ENCODE data around the gene IL1RN.

Gene IL1RN

DNA sequence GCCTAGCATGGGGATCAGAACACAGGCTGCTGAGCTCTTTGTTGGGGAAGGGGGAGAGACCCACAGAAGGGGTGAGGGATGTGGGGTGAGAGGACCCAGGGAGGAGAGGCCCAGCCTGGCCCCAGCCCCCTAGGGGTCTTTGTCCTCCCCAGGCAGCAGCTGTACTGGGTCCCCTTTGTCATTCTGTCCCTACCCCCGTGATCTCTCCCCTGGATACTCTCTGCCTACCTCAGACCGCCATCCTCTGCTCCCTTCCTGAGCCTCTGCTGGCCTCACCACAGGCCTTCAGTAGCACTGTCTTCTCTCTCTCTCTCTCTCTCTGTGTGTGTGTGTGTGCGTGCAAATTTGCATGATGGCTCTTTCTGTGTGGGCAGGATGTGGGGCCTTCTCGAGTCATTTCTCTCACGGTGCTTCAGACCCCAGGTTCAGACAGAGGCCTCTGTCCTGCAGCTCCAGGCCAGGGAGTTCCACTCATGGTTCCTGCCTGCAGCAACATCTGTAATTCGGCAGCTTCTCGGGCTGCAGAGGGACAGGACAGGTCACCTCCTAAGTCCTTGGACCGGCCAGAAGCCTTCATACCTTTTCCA, 47.7 kb downstream of the IL1RN start:
- DNase-seq (ENCODE audit: low read depth), result no peak

DNA sequence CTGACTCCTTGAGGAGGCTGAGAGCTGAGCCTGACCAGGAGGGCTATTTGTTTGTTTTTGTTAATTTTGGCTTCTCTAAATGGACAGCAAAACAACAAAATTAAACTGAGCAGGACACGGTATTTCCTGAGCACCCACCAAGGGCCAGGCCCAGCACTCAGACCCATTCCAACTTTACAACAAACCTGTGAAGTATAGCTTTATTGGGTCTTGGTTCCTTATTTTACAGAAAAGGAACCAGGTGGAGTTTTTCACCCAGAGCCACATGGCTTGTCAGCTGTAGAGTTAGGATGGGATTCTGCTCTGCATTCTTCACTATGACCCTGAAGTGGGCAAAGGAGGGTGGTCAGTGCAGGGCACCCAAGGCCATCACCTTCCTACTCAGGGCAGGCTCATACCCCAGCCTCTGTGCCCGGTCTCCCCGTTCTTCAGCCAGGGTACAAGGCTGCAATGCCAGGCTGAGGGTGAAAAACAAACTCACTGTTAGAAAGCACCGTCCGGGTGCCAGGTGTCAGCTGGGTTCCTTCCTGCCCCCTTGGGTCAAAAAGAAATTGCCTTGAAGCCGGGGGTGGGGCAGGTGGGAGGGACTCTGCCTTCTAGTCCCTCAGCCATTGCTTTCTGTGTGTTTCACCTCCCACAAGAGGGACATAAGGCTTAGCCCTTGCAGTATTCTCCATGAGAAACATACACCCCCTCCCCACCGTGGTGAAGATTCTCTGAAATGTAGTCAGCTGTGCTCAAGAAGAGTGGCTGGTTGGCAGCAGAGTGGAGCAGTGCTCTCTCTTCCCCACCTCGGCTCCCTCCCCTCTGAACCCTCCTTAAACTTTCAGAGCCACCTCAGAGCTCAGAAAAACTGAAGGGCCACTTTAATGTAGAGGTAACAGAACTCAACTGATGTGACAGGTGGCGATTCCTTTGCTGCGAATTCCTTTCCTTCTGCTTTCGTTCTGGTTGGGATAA, 48.6 kb downstream of the IL1RN start:
- DNase-seq (ENCODE audit: low read depth), result no peak

GRCh38 chr2:113176696-113177355, 49.4 kb downstream of the IL1RN start:
- no peak for DNase-seq (ENCODE audit: low read depth)

DNA sequence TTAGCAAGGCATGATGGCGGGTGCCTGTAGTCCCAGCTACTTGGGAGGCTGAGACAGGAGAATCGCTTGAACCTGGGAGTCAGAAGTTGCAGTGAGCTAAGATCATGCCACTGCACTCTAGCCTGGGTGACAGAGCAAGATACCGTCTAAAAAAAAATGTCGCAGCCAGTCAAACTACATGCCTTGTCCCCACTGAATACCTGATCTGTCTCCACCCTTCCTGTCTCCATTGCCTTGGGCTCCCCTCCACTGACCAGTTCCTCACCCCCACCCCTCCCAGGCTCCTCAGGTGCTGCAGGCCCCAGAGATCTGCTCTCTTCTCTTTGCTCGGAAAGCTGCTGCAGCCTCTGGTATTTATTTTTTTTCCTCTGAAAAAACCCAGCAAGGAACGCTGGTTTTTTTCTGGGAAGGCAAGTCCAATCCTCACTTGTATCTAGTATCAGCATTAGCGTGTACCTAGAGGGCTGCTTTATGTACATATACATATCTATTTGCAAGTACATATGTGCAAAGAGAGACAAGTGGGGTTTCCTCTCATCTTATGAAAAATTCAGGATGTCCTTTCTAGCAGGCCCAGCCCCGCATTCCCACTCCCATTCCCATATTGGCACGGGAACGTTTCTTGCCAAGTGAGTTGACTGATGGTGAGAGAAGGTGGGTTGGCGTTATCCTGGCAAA, 50.8 kb downstream of the IL1RN start:
- DNase-seq (ENCODE audit: low read depth), result no peak

DNA sequence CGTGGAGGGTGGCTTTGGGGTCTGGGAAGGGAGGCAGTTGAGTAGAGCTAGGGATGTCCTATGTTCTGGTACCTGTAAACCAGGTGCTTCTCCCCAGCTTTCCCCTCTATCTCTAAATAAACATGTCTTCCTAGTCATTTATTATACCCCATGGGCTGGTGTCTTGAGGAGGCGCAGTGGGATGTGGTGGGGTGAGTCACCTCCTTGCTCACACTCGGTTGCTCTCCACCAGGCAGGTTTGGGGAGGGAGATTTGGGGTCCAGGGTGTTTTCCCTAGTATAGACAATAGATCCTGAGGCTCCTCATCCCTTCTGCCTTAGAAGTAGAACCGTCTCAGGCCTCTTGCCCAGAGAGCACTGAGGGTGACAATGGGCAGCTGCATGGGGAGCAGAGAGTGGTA, 51.5 kb downstream of the IL1RN start:
- no peak for DNase-seq (ENCODE audit: low read depth)

DNA sequence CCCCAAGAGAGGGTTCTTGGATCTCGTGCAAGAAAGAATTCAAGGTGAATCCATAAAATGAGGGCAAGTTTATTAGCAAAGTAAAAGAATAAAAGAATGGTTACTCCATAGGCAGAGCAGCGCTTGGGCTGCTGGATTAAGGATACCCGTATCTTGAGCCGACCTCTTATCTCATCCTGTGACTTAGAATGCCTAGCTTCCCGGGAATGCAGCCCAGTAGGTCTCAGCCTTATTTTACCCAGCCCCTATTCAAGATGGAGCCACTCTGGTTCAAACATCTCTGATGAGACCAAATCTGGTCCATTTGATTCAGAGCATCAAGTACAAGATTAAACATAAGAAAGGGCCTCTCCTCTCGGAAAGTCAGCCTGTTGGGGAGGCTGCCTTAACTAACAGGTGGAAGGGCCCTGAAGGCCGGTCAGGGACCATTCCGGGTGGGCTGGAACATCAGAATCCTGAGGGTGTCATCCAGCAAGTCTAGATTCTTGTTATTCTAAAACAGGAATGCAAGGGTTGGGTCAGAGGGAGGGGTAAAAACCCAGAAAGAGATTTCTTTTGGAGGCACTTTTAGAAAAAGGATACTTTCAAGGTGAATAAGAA, 52.1 kb downstream of the IL1RN start:
- no peak for DNase-seq (ENCODE audit: low read depth)

GRCh38 chr2:113180131-113180946, 52.9 kb downstream of the IL1RN start:
- no peak for DNase-seq (ENCODE audit: low read depth)

- DNase-seq (ENCODE audit: low read depth), result no peak
These were observed 54.1 kb downstream of the IL1RN start for GRCh38 chr2:113181258-113182051.

DNA sequence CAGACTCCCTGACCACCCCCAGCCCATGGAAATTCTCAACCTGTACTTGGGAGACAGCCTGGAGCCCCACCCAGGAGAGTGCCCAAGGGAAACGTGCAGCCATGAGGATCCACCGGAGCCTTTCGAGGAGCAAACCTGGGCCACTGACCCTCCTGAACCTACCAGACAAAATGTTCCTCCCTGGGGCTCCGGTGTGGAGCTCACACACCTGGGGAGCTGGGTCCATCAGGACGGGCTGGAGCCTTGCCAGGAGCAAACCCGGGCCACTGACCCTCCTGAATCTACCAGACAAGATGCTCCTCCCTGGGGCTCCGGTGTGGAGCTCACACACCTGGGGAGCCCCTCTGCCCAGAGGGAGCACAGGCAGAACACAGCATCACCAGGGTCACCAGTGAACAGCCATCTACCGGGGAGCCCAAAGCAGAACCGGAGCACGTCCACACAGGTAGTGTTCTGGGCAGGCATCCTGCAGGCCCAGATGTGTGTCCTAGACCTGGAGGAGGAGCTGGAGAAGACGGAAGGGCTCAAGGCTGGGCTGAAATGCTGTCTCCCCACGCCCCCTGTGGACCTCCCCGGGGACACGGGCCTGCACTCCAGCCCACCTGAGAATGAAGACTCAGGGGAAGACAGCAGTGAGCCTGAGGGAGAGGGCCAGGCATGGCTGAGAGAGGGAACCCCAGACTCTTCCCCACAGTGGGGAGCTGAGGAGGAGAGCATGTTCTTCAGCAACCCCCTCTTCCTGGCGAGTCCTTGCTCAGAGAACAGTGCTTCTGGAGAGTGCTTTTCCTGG, 55.3 kb downstream of the IL1RN start:
- DNase-seq (ENCODE audit: low read depth), result no peak

- no peak for DNase-seq (ENCODE audit: low read depth)
These were observed 55.9 kb downstream of the IL1RN start for GRCh38 chr2:113183264-113183663.
